K562 (cell line): ENCODE measurements around the gene CHN1. TPM values are rescaled to one million over a fixed set of nuclear protein-coding genes. Genes with fewer than 3 reads are reported as not detected.

Source experiments
- ATAC-seq: fragments of 200-7000 bp; cut with Tn5 transposase; 3 replicates; pipeline ENCODE4 v1.9.1; 2020; ENCODE audit warnings: moderate library complexity
- BruUV-seq: library from RNA; stranded (reverse); fragments of 400-500 nt; replicated peaks from 2 replicates; lab custom pipeline; 2021; lab: Mats Ljungman, UMichigan
- CTCF ChIA-PET: fragments of 300-600 bp; formaldehyde crosslinking; extraction: SDS; loops from one replicate; lab custom pipeline; 2021; ENCODE audit warnings: low intra/inter-chr PET ratio; lab: Yijun Ruan, JAX
- POLR2A ChIA-PET: fragments of 300-600, 350-650 bp; sonication (Branson Sonifier 250); formaldehyde crosslinking; extraction: SDS; loops from one replicate; lab custom pipeline; 2021; ENCODE audit warnings: antibody characterized with exemption, inconsistent platforms; lab: Yijun Ruan, JAX
- DNase-seq, 4 experiments: peaks; one replicate each; pipeline versions ENCODE4 v3.0.0 to v3.0.0-alpha.2; 2011 to 2018; ENCODE audit warnings: low spot score in 3 of 4, mixed read lengths in 3 of 4; ENCODE audit errors: extremely low read depth in 1 of 4
- FAIRE-seq: peaks from 2 replicates; lab custom pipeline; 2011; peaks lifted over from hg19 to GRCh38; lab: Jason Lieb, UNC
- H2AFZ ChIP-seq: 2 replicates; pipeline ENCODE4 v1.6.0; 2011; ENCODE audit warnings: low read depth, low read length, control low read depth, inconsistent platforms
- H3K27ac ChIP-seq: fragments of 200-600 bp; 3 replicates; pipeline ENCODE4 v1.8.0; 2011; ENCODE audit warnings: low read depth, mild to moderate bottlenecking, control low read depth, inconsistent platforms, low read length, moderate library complexity, mixed read lengths; ENCODE audit errors: extremely low read depth
- H3K27me3 ChIP-seq, 2 experiments: fragments of 300-600 bp in 1 of 2; 2 replicates in 1 of 2; 3 replicates in 1 of 2; pipeline versions ENCODE4 v1.6.0 to v1.8.0; 2011; ENCODE audit warnings: inconsistent platforms in 2 of 2, low read length in 2 of 2, mild to moderate bottlenecking in 1 of 2, mixed read lengths in 1 of 2, moderate library complexity in 1 of 2; ENCODE audit not compliant: control insufficient read depth in 2 of 2, insufficient read depth in 2 of 2
- H3K36me3 ChIP-seq: fragments of 300-600 bp; 3 replicates; pipeline ENCODE4 v1.8.0; 2011; ENCODE audit warnings: mild to moderate bottlenecking, low read length, inconsistent platforms; ENCODE audit not compliant: control insufficient read depth, insufficient read depth
- H3K4me1 ChIP-seq, 2 experiments: fragments of 200-600 bp in 1 of 2; replicated peaks in 1 of 2; 2 replicates in 1 of 2; 3 replicates in 1 of 2; pipeline versions ENCODE4 v1.5.1 to v1.8.0; 2011; ENCODE audit warnings: inconsistent platforms in 2 of 2, low read length in 2 of 2, mild to moderate bottlenecking in 1 of 2, mixed read lengths in 1 of 2, moderate library complexity in 1 of 2; ENCODE audit not compliant: control insufficient read depth in 2 of 2, insufficient read depth in 2 of 2
- H3K4me2 ChIP-seq: 2 replicates; pipeline ENCODE4 v1.6.1; 2011; ENCODE audit warnings: low read length, control low read depth, inconsistent platforms, mixed read lengths; ENCODE audit not compliant: insufficient read depth
- H3K4me3 ChIP-seq: fragments of 200-600 bp; sonication (generic), shearing (Covaris generic); 2 replicates; pipeline ENCODE4 v1.5.1; 2016; ENCODE audit warnings: control low read depth, inconsistent platforms
- H3K79me2 ChIP-seq: fragments of 200-600 bp; 3 replicates; pipeline ENCODE4 v1.8.0; 2011; ENCODE audit warnings: low read length, inconsistent platforms; ENCODE audit not compliant: control insufficient read depth, insufficient read depth
- H3K9ac ChIP-seq, 2 experiments: 2 replicates each; pipeline versions ENCODE4 v1.6.0 to v1.6.1; 2011; ENCODE audit warnings: low read depth in 2 of 2, low read length in 2 of 2, control low read depth in 1 of 2, inconsistent platforms in 1 of 2, mild to moderate bottlenecking in 1 of 2, mixed read lengths in 1 of 2; ENCODE audit not compliant: insufficient read depth in 1 of 2
- H3K9me1 ChIP-seq: one replicate; pipeline ENCODE4 v1.6.0; 2011; ENCODE audit warnings: inconsistent platforms, mild to moderate bottlenecking, low read length, moderate library complexity; ENCODE audit not compliant: control insufficient read depth, insufficient read depth
- H3K9me3 ChIP-seq: replicated peaks from 2 replicates; pipeline ENCODE4 v1.5.1; 2011; ENCODE audit warnings: low read depth, low read length, inconsistent platforms; ENCODE audit not compliant: control insufficient read depth, insufficient read depth
- H4K20me1 ChIP-seq: replicated peaks from 2 replicates; pipeline ENCODE4 v1.6.1; 2011; ENCODE audit warnings: low read length, inconsistent platforms, mixed read lengths; ENCODE audit not compliant: control insufficient read depth, insufficient read depth
- RAD21 ChIP-seq, 2 experiments: fragments of 250-450 bp in 1 of 2; fragments of 450-650 bp in 1 of 2; sonication (Bioruptor Pico) in 1 of 2; formaldehyde crosslinking in 1 of 2; IDR thresholded peaks in 1 of 2; conservative IDR thresholded peaks in 1 of 2; 2 replicates each; pipeline versions ENCODE4 v1.4.0 to v1.8.0; 2020 to 2022; ENCODE audit warnings: mild to moderate bottlenecking in 2 of 2, moderate library complexity in 1 of 2
- RFX1 ChIP-seq: fragments of 450-650 bp; IDR thresholded peaks from 2 replicates; pipeline ENCODE4 v1.6.1; 2016; ENCODE audit warnings: mild to moderate bottlenecking, moderate library complexity
- SMARCC2 ChIP-seq: fragments of 450-650 bp; IDR thresholded peaks from 2 replicates; pipeline ENCODE4 v1.6.1; 2017; ENCODE audit warnings: antibody characterized with exemption, moderate library complexity, mild to moderate bottlenecking, low read depth
- WGBS: fragments of 100-300 bp; shearing (Covaris generic); methylation state at CpG from one replicate; pipeline ENCODE4 v1.1.6; 2016; ENCODE audit warnings: low coverage, mixed read lengths; ENCODE audit not compliant: insufficient coverage; ENCODE audit errors: missing lambda C conversion rate; 5-methylcytosine and 5-hydroxymethylcytosine counted together
- in situ Hi-C: fragments of 300-500 bp; cut with MboI; formaldehyde crosslinking; loops from 4 replicates; pipeline ENCODE4 v1.15.0; 2018; ENCODE audit warnings: inconsistent platforms, mixed read lengths
- intact Hi-C: fragments of 100-400 bp; cut with micrococcal nuclease; formaldehyde crosslinking; loops from 2 replicates; pipeline ENCODE4 v1.14.2; 2022
- polyA plus RNA-seq, 8 experiments: library from polyadenylated mRNA; depleted of rRNA in 4 of 8; stranded (reverse) in 5 of 8; unstranded in 3 of 8; fragments of >200 nt; fragmentation: Nextera tagmentation in 2 of 8; fragmentation: Illumina TruSeq in 1 of 8; extraction: Ambion mirVana in 2 of 8; extraction: Trizol in 1 of 8; gene quantifications; 2 replicates each; pipeline versions ENCODE4 v1.2.1 to v1.2.3, GENCODE V29; 2011 to 2014; ENCODE audit warnings: inconsistent platforms in 1 of 8, missing spikeins in 1 of 8
- total RNA-seq, 7 experiments: library from RNA; depleted of rRNA in 6 of 7; stranded (reverse); fragments of >200 nt in 6 of 7; fragmentation: Illumina TruSeq in 2 of 7; extraction: Trizol in 2 of 7; gene quantifications; 2 replicates each; pipeline versions ENCODE4 v1.2.1 to v1.2.3, GENCODE V29; 2011 to 2021; ENCODE audit warnings: low replicate concordance in 1 of 7

CHN1 gene
- total and polyA plus RNA-seq, 9 of the 15 experiments (the other 6 are each of a cell fraction or from before 2014, with no cell fraction given): 0.17 to 2.0 (median 0.87) TPM

GRCh38 chr2:174787487-174788205 is 217.5 kb downstream of the CHN1 start:
- Histone ChIP-seq H3K4me3 (no peak overlapping the region), H3K4me1 (peaks cover 0 to 3% of the 10 kb centered on the region in 2 experiments; a peak in 2 of 5 replicates), H3K27ac (no peak overlapping the region), H3K4me2 (no peak overlapping the region), H3K9ac (no peak overlapping the region), H2AFZ (peak overlapping the region; percentile 76; the same call in 1 of the 2 replicates), H3K27me3 (peaks cover 16 to 33% of the 10 kb centered on the region in 2 experiments), H3K9me3 (no peaks in the 10 kb centered on the region), H3K36me3 (no peaks in the 10 kb centered on the region), H4K20me1 (no peaks in the 10 kb centered on the region), H3K79me2 (no peaks in the 10 kb centered on the region), H3K9me1 (no peaks in the 10 kb centered on the region)
- CTCF ChIA-PET: no interaction called here
- 34% methylated on average over 5 of the region's 5 CpGs for WGBS
- POLR2A ChIA-PET: interaction anchor here (0.6 to 1.7 kb wide), 3 partner anchors 10 to 235 kb away, joined by 3 to 5 read pairs (median 4); no protein-coding TSS in a partner anchor
- no TSS peak for BruUV-seq
- DNase-seq (no peak), ATAC-seq (no peak), FAIRE-seq (no peak)
- in situ Hi-C loops (no loop called here), intact Hi-C loops (no loop called here)
- TF ChIP-seq RFX1 (peak; percentile 33; the same call in 1 of the 2 replicates), RAD21 (CRISPR knock-in tag; conservative IDR thresholded peaks at IDR 0.05 in 1 of 2, IDR thresholded peaks at IDR 0.05 in 1 of 2) (no peak), SMARCC2 (no peak)
